A549 (cell line): ENCODE results near the gene ESR1. TPM values are rescaled to one million over a fixed set of nuclear protein-coding genes. Genes with fewer than 3 reads are reported as not detected.
A peak's percentile ranks its signal among the peaks of the same experiment; 100 is the strongest.
"Not testable (repeated sequence)": the region's sequence is repeated elsewhere in the genome, so short reads cannot be mapped to it uniquely, and the experiment has no call there.

Experiments
- ATAC-seq, 2 experiments: fragments of 200-7000 bp in 1 of 2; fragments of >200 bp in 1 of 2; cut with Nextera tagmentation in 1 of 2; cut with Tn5 transposase in 1 of 2; 3 replicates each; pipeline versions ENCODE4 v1.8.0 to v1.9.1; 2018 to 2020; ENCODE audit warnings: mild to moderate bottlenecking in 1 of 2, moderate library complexity in 1 of 2
- CTCF ChIA-PET: fragments of 300-600 bp; sonication (Branson Sonifier 250); formaldehyde crosslinking; extraction: SDS; loops from one replicate; lab custom pipeline; 2021; ENCODE audit warnings: antibody characterized with exemption, inconsistent platforms; lab: Yijun Ruan, JAX
- POLR2A ChIA-PET: fragments of 350-600 bp; formaldehyde crosslinking; extraction: SDS; loops from one replicate; lab custom pipeline; 2021; ENCODE audit warnings: antibody characterized with exemption, inconsistent platforms; lab: Yijun Ruan, JAX
- DNase-seq, 2 experiments: peaks; one replicate each; pipeline versions ENCODE4 v3.0.0 to v3.0.0-alpha.2; 2011 to 2016; ENCODE audit warnings: low read depth in 1 of 2, low spot score in 1 of 2
- FAIRE-seq: peaks from 2 replicates; lab custom pipeline; 2011; peaks lifted over from hg19 to GRCh38; lab: Jason Lieb, UNC
- H3K27ac ChIP-seq, 2 experiments: fragments of >200 bp; sonication (Bioruptor Twin); formaldehyde crosslinking; 3 replicates each; pipeline ENCODE4 v1.5.1; 2016 to 2017
- H3K4me1 ChIP-seq: fragments of >200 bp; sonication (Bioruptor Twin); formaldehyde crosslinking; 3 replicates; pipeline ENCODE4 v1.6.1; 2016
- H3K4me2 ChIP-seq: fragments of >200 bp; sonication (Bioruptor Twin); formaldehyde crosslinking; 3 replicates; pipeline ENCODE4 v1.6.1; 2016
- H3K4me3 ChIP-seq: fragments of >200 bp; sonication (Bioruptor Twin); formaldehyde crosslinking; 3 replicates; pipeline ENCODE4 v1.5.1; 2016
- H3K9me3 ChIP-seq: fragments of >200 bp; sonication (Bioruptor Twin); formaldehyde crosslinking; 3 replicates; pipeline ENCODE4 v1.6.1; 2016
- CEBPB ChIP-seq, 2 experiments: fragments of >200 bp in 1 of 2; sonication (Bioruptor Twin) in 1 of 2; formaldehyde crosslinking in 1 of 2; IDR thresholded peaks; 2 replicates each; pipeline ENCODE4 v1.6.1; 2012 to 2016
- E2F6 ChIP-seq: IDR thresholded peaks from 2 replicates; pipeline ENCODE4 v1.6.1; 2012; ENCODE audit warnings: low read depth, borderline replicate concordance
- ESRRA ChIP-seq: fragments of 150-350 bp; IDR thresholded peaks from 2 replicates; pipeline ENCODE4 v1.6.1; 2014; ENCODE audit warnings: mild to moderate bottlenecking, low read length, borderline replicate concordance
- FOSL2 ChIP-seq, 2 experiments: fragments of 450-650 bp in 1 of 2; fragments of >200 bp in 1 of 2; sonication (Bioruptor Twin) in 1 of 2; formaldehyde crosslinking; IDR thresholded peaks; 2 replicates each; pipeline versions ENCODE4 v1.5.0 to v1.6.1; 2016 to 2020; ENCODE audit warnings: mild to moderate bottlenecking in 1 of 2, moderate library complexity in 1 of 2
- GATA3 ChIP-seq: IDR thresholded peaks from 2 replicates; pipeline ENCODE4 v1.6.1; 2012; ENCODE audit warnings: borderline replicate concordance
- HES2 ChIP-seq: fragments of >200 bp; sonication (Bioruptor Twin); formaldehyde crosslinking; IDR thresholded peaks from 2 replicates; pipeline ENCODE4 v1.6.1; 2016
- HEYL ChIP-seq: fragments of 250-450 bp; sonication (Bioruptor Pico); IDR thresholded peaks from 2 replicates; pipeline ENCODE4 v1.8.0; 2021; ENCODE audit warnings: mild to moderate bottlenecking, moderate library complexity
- HMGXB4 ChIP-seq: fragments of 250-450 bp; sonication (Bioruptor Pico); IDR thresholded peaks from 2 replicates; pipeline ENCODE4 v1.5.0; 2021; ENCODE audit warnings: mild to moderate bottlenecking, moderate library complexity, borderline replicate concordance
- KDM5A ChIP-seq: fragments of 200-600 bp; sonication (generic); IDR thresholded peaks from 2 replicates; pipeline ENCODE4 v1.6.1; 2016; ENCODE audit warnings: antibody characterized with exemption, mild to moderate bottlenecking
- NPAS2 ChIP-seq: fragments of 250-450 bp; sonication (Bioruptor Pico); IDR thresholded peaks from 2 replicates; pipeline ENCODE4 v1.8.0; 2022; ENCODE audit warnings: mild to moderate bottlenecking, moderate library complexity, borderline replicate concordance
- REST ChIP-seq: fragments of 200-600 bp; sonication (generic); IDR thresholded peaks from 2 replicates; pipeline ENCODE4 v1.6.1; 2016; ENCODE audit warnings: antibody characterized with exemption, mild to moderate bottlenecking, moderate library complexity
- RNF2 ChIP-seq: fragments of 200-600 bp; sonication (generic); IDR thresholded peaks from 2 replicates; pipeline ENCODE4 v1.6.1; 2016; ENCODE audit warnings: low read depth, mild to moderate bottlenecking, antibody characterized with exemption, moderate library complexity, borderline replicate concordance
- SMC3 ChIP-seq: fragments of >200 bp; sonication (Bioruptor Twin); formaldehyde crosslinking; IDR thresholded peaks from 3 replicates; pipeline ENCODE4 v1.6.1; 2018; ENCODE audit warnings: inconsistent platforms
- ZC3H11A ChIP-seq: fragments of 450-650 bp; IDR thresholded peaks from 2 replicates; pipeline ENCODE4 v1.6.1; 2014; ENCODE audit warnings: antibody characterized with exemption, mild to moderate bottlenecking
- ZNF302 ChIP-seq: fragments of 250-450 bp; sonication (Bioruptor Pico); IDR thresholded peaks from 2 replicates; pipeline ENCODE4 v1.9.0; 2021; ENCODE audit warnings: inconsistent platforms, mild to moderate bottlenecking, moderate library complexity
- ZSCAN20 ChIP-seq: fragments of 250-450 bp; sonication (Bioruptor Pico); IDR thresholded peaks from 2 replicates; pipeline ENCODE4 v1.8.0; 2022; ENCODE audit warnings: mild to moderate bottlenecking, moderate library complexity
- WGBS: methylation state at CpG from one replicate; pipeline ENCODE4 v1.1.6; 2017; ENCODE audit errors: missing lambda C conversion rate; 5-methylcytosine and 5-hydroxymethylcytosine counted together
- polyA plus RNA-seq, 4 experiments: library from polyadenylated mRNA; depleted of rRNA in 3 of 4; stranded (reverse); fragments of >200 nt; fragmentation: RNase III in 1 of 4; extraction: RNeasy Plus Mini Kit Qiagen cat#74134 plus additional on column Dnase treatment in 1 of 4; gene quantifications; 2 replicates in 3 of 4; 3 replicates in 1 of 4; pipeline ENCODE4 v1.2.3, GENCODE V29; 2011 to 2017

Gene ESR1
- polyA plus RNA-seq, 2 of the 4 experiments (the other 2 are of a cell fraction), result not detected

GRCh38 chr6:151962246-151962846 lies 154.9 kb downstream of the ESR1 start:
- no peak overlapping the region for H3K4me3 ChIP-seq
- no peak for ATAC-seq
- 18% methylated on average over 5 of the region's 5 CpGs for WGBS

GRCh38 chr6:151963001-151963400 lies 155.5 kb downstream of the ESR1 start:
- Histone ChIP-seq H3K9me3 (no peaks in the 10 kb centered on the region), H3K27ac (no peak overlapping the region), H3K4me3 (no peak overlapping the region), H3K4me2 (no peak overlapping the region), H3K4me1 (no peaks in the 10 kb centered on the region)
- ChIA-PET CTCF (no interaction called here), POLR2A (no interaction called here)
- no peak for DNase-seq
- no peak for ATAC-seq
- TF ChIP-seq ZNF302 (CRISPR knock-in tag) (no peak), NPAS2 (no peak), HEYL (CRISPR knock-in tag) (no peak)
- WGBS, result 26% methylated on average over 2 of the region's 2 CpGs
- FAIRE-seq, result no peak

More at GRCh38 chr6:151962246-151962846, 154.9 kb downstream of the ESR1 start:
- CTCF ChIA-PET, result no interaction called here
- no peaks in the 10 kb centered on the region for H3K4me1 ChIP-seq
- TF ChIP-seq CEBPB (IDR thresholded peaks at IDR 0.05) (peak; percentile 55 to 61; a peak in 3 of 4 replicates), ZC3H11A (no peak), ZSCAN20 (CRISPR knock-in tag) (no peak), REST (no peak), SMC3 (no peak), GATA3 (no peak), FOSL2 (IDR thresholded peaks at IDR 0.05) (no peak), FOSL2 (CRISPR knock-in tag; IDR thresholded peaks at IDR 0.05) (no peak)
- H3K9me3 ChIP-seq, result no peaks in the 10 kb centered on the region
- FAIRE-seq (no peak), DNase-seq (no peak)
- no peak overlapping the region for H3K4me2 ChIP-seq
- POLR2A ChIA-PET, result no interaction called here
- H3K27ac ChIP-seq, result no peak overlapping the region

- H3K27ac ChIP-seq, H3K4me3 ChIP-seq, DNase-seq, ATAC-seq, H3K9me3 ChIP-seq, H3K4me1 ChIP-seq, POLR2A ChIA-PET, H3K4me2 ChIP-seq, CTCF ChIA-PET, FAIRE-seq: not testable (repeated sequence)
- WGBS, result 27% methylated on average over 4 of the region's 4 CpGs
Measured at GRCh38 chr6:151964412-151964811, 156.9 kb downstream of the ESR1 start.

GRCh38 chr6:151974061-151974617 lies 166.7 kb downstream of the ESR1 start:
- ChIA-PET POLR2A (no interaction called here), CTCF (no interaction called here)
- no peak for FAIRE-seq
- Histone ChIP-seq H3K4me3 (no peak overlapping the region), H3K9me3 (no peaks in the 10 kb centered on the region), H3K4me1 (no peaks in the 10 kb centered on the region), H3K4me2 (no peak overlapping the region), H3K27ac (no peak overlapping the region)
- DNase-seq, result no peak
- WGBS, result 53% methylated on average over 4 of the region's 4 CpGs
- no peak for ATAC-seq
- no peak for TF ChIP-seq RNF2
- no peak for TF ChIP-seq FOSL2 (IDR thresholded peaks at IDR 0.05)
- TF ChIP-seq FOSL2 (CRISPR knock-in tag; IDR thresholded peaks at IDR 0.05), result no peak
- TF ChIP-seq ESRRA, result no peak
- TF ChIP-seq NPAS2, result no peak
- TF ChIP-seq KDM5A, result no peak
- no peak for TF ChIP-seq CEBPB (IDR thresholded peaks at IDR 0.05)
- no peak for TF ChIP-seq E2F6
- TF ChIP-seq HES2, result no peak
- no peak for TF ChIP-seq HMGXB4
